Esophagus squamous epithelium (tissue), 5 donors: ENCODE data around the gene CEP57L1. TPM values are rescaled to one million over a fixed set of nuclear protein-coding genes. Genes with fewer than 3 reads are reported as not detected.
A peak's percentile ranks its signal among the peaks of the same experiment; 100 is the strongest.

ENCODE experiments used
- DNase-seq: peaks from one replicate; lab custom pipeline; 2025; lab: John Stamatoyannopoulos, UW
- H3K27ac ChIP-seq, 4 donors: fragments of 200-600 bp; sonication (generic); one replicate each; pipeline ENCODE4 v1.5.1; 2016 to 2019; ENCODE audit warnings: mild to moderate bottlenecking in 1 of 4
- H3K27me3 ChIP-seq, 4 donors: fragments of 200-600 bp; sonication (generic); 1 replicate in 3 of 4; 2 replicates in 1 of 4; pipeline versions ENCODE4 v1.5.1 to v1.6.0; 2017 to 2021; ENCODE audit warnings: antibody characterized with exemption in 1 of 4
- H3K36me3 ChIP-seq, 3 donors: fragments of 200-600 bp; sonication (generic); one replicate each; pipeline ENCODE4 v1.5.1; 2016 to 2019
- H3K4me1 ChIP-seq, 3 donors: fragments of 200-600 bp; sonication (generic); one replicate each; pipeline ENCODE4 v1.5.1; 2017 to 2019
- H3K4me3 ChIP-seq, 4 donors: fragments of 200-600 bp; sonication (generic); 1 replicate in 3 of 4; 2 replicates in 1 of 4; pipeline ENCODE4 v1.5.1; 2016 to 2019; ENCODE audit warnings: mild to moderate bottlenecking in 2 of 4, moderate library complexity in 1 of 4
- H3K9me3 ChIP-seq, 3 donors: fragments of 200-600 bp; sonication (generic); one replicate each; pipeline ENCODE4 v1.5.1; 2016 to 2019
- CTCF ChIP-seq, 6 experiments: fragments of 450-650 bp in 4 of 6; fragments of 200-600 bp in 2 of 6; sonication (generic) in 2 of 6; IDR thresholded peaks; one replicate each; pipeline ENCODE4 v1.5.1; 2016 to 2019; ENCODE audit warnings: antibody characterized with exemption in 6 of 6, mild to moderate bottlenecking in 4 of 6, moderate library complexity in 4 of 6
- POLR2A ChIP-seq, 4 donors: fragments of 450-650 bp; IDR thresholded peaks; one replicate each; pipeline ENCODE4 v1.6.1; 2017; ENCODE audit warnings: antibody characterized with exemption in 4 of 4, mild to moderate bottlenecking in 4 of 4, moderate library complexity in 3 of 4
- WGBS, 2 donors: methylation state at CpG; one replicate each; pipeline ENCODE4 v1.1.5; 2018; 5-methylcytosine and 5-hydroxymethylcytosine counted together
- intact Hi-C: fragments of 100-400 bp; cut with DNase I; formaldehyde crosslinking; loops from one replicate; pipeline ENCODE4 v1.15.0; 2022
- total RNA-seq, 4 donors: library from RNA; depleted of rRNA; stranded (reverse); fragments of >200 nt; gene quantifications; one replicate each; pipeline ENCODE4 v1.1.0, GENCODE V29; 2016
- donor health status: DM: yes; HTN: yes; CAD: no.

Gene CEP57L1
- total RNA-seq, 4 donors from 2014 or later = 4.9 to 9.7 (median 7.4) TPM

- H3K36me3 ChIP-seq = no peaks in the 10 kb centered on the region
- TF ChIP-seq CTCF (IDR thresholded peaks at IDR 0.05) (no peak), POLR2A (IDR thresholded peaks at IDR 0.05) (no peak)
- WGBS, 2 donors = 100% methylated on average over 1 of the region's 1 CpG
- H3K9me3 ChIP-seq = no peaks in the 10 kb centered on the region
- DNase-seq = no peak
- H3K4me3 ChIP-seq = no peak overlapping the region
- H3K4me1 ChIP-seq = peaks cover 0 to 20% (median 0%) of the 10 kb centered on the region in 3 donors
- no peaks in the 10 kb centered on the region for H3K27me3 ChIP-seq
- intact Hi-C loops = no loop called here
- no peak overlapping the region for H3K27ac ChIP-seq
These were observed 43.8 kb upstream of the CEP57L1 start for GRCh38 chr6:109051301-109052017.

- Histone ChIP-seq H3K4me3 (no peak overlapping the region), H3K9me3 (no peaks in the 10 kb centered on the region), H3K4me1 (peaks cover 0 to 20% (median 0%) of the 10 kb centered on the region in 3 donors), H3K27ac (no peak overlapping the region), H3K27me3 (no peaks in the 10 kb centered on the region), H3K36me3 (no peaks in the 10 kb centered on the region)
- no peak for DNase-seq
- intact Hi-C loops = no loop called here
- TF ChIP-seq CTCF (IDR thresholded peaks at IDR 0.05) (no peak), POLR2A (IDR thresholded peaks at IDR 0.05) (no peak)
These were observed 43.2 kb upstream of the CEP57L1 start for GRCh38 chr6:109052018-109052651.

GRCh38 chr6:109052852-109053251, 42.5 kb upstream of the CEP57L1 start:
- 89% methylated on average over 4 of the region's 4 CpGs for WGBS, 2 donors
- H3K27me3 ChIP-seq = no peaks in the 10 kb centered on the region
- H3K36me3 ChIP-seq = no peaks in the 10 kb centered on the region
- no peak overlapping the region for H3K4me3 ChIP-seq
- no peak overlapping the region for H3K27ac ChIP-seq
- intact Hi-C loops = no loop called here
- TF ChIP-seq CTCF (IDR thresholded peaks at IDR 0.05) (no peak), POLR2A (IDR thresholded peaks at IDR 0.05) (no peak)
- no peak for DNase-seq
- peaks cover 0 to 20% (median 0%) of the 10 kb centered on the region in 3 donors for H3K4me1 ChIP-seq
- no peaks in the 10 kb centered on the region for H3K9me3 ChIP-seq

- WGBS, 2 donors = 78 to 98% methylated on average over 2 of the region's 2 CpGs
- intact Hi-C loops = no loop called here
- Histone ChIP-seq H3K27ac (no peak overlapping the region), H3K36me3 (no peaks in the 10 kb centered on the region), H3K27me3 (no peaks in the 10 kb centered on the region), H3K9me3 (no peaks in the 10 kb centered on the region), H3K4me3 (no peak overlapping the region), H3K4me1 (peaks cover 0 to 18% (median 0%) of the 10 kb centered on the region in 3 donors)
- no peak for DNase-seq
- no peak for TF ChIP-seq POLR2A (IDR thresholded peaks at IDR 0.05)
- TF ChIP-seq CTCF (IDR thresholded peaks at IDR 0.05) = no peak
These were observed 42.0 kb upstream of the CEP57L1 start for GRCh38 chr6:109053336-109053735.

GRCh38 chr6:109055771-109056235, 39.5 kb upstream of the CEP57L1 start:
- Histone ChIP-seq H3K36me3 (no peaks in the 10 kb centered on the region), H3K9me3 (no peaks in the 10 kb centered on the region), H3K27me3 (no peaks in the 10 kb centered on the region), H3K4me3 (no peak overlapping the region), H3K27ac (peak overlapping the region in 1 of 4 donors; percentile 51), H3K4me1 (peaks cover 0 to 28% (median 10%) of the 10 kb centered on the region in 3 donors)
- 53% methylated on average over 1 of the region's 1 CpG for WGBS, 2 donors
- TF ChIP-seq POLR2A (IDR thresholded peaks at IDR 0.05) (no peak), CTCF (IDR thresholded peaks at IDR 0.05) (no peak)
- intact Hi-C loops = no loop called here
- no peak for DNase-seq
